HUES48 (cell line): ENCODE data around the gene CSGALNACT2.

Experiments used
- H3K27ac ChIP-seq: one replicate; pipeline ENCODE4 v1.7.0; 2013; ENCODE audit warnings: low read depth, low read length, inconsistent platforms
- H3K27me3 ChIP-seq: 2 replicates; pipeline ENCODE4 v1.6.1; 2013; ENCODE audit warnings: mild to moderate bottlenecking, low read length; ENCODE audit not compliant: control insufficient read depth, insufficient read depth
- H3K36me3 ChIP-seq: 2 replicates; pipeline ENCODE4 v1.6.1; 2013; ENCODE audit warnings: low read length; ENCODE audit not compliant: control insufficient read depth, insufficient read depth
- H3K4me1 ChIP-seq: 2 replicates; pipeline ENCODE4 v1.6.1; 2013; ENCODE audit warnings: mild to moderate bottlenecking, low read length; ENCODE audit not compliant: control insufficient read depth, insufficient read depth
- H3K4me3 ChIP-seq: 2 replicates; pipeline ENCODE4 v1.5.1; 2013; ENCODE audit warnings: mild to moderate bottlenecking, low read depth, low read length
- H3K9ac ChIP-seq: 2 replicates; pipeline ENCODE4 v1.6.1; 2013; ENCODE audit warnings: mild to moderate bottlenecking, low read depth, low read length, moderate library complexity
- H3K9me3 ChIP-seq: 2 replicates; pipeline ENCODE4 v1.6.1; 2013; ENCODE audit warnings: low read length; ENCODE audit not compliant: control insufficient read depth, insufficient read depth

The CSGALNACT2 gene

DNA sequence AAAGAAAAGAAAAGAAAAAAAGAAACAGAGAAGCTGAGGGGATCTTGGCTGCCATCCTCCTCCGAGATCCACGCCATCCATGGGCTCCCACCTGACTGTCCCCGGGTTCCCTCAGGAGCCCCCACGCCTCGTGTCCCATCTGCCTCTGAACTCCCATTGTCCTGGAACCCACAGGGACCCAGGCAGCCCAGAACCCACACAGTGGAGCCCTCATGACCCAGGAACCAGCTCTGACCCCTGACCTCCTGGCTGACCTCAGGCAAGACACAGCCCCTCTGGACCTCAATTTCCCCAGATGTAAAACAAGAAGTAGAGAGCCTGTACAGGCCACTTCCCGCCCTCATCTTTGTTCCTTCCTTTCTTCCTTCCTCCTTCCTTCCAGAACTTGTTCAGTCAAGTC, 88.2 kb downstream of the CSGALNACT2 start:
- Histone ChIP-seq H3K4me1 (peaks cover 8% of the 10 kb centered on the region; the same call in 1 of the 2 replicates), H3K27ac (no peak overlapping the region), H3K9me3 (no peaks in the 10 kb centered on the region), H3K36me3 (no peaks in the 10 kb centered on the region), H3K27me3 (peaks cover 48% of the 10 kb centered on the region), H3K4me3 (no peak overlapping the region), H3K9ac (no peak overlapping the region)

DNA sequence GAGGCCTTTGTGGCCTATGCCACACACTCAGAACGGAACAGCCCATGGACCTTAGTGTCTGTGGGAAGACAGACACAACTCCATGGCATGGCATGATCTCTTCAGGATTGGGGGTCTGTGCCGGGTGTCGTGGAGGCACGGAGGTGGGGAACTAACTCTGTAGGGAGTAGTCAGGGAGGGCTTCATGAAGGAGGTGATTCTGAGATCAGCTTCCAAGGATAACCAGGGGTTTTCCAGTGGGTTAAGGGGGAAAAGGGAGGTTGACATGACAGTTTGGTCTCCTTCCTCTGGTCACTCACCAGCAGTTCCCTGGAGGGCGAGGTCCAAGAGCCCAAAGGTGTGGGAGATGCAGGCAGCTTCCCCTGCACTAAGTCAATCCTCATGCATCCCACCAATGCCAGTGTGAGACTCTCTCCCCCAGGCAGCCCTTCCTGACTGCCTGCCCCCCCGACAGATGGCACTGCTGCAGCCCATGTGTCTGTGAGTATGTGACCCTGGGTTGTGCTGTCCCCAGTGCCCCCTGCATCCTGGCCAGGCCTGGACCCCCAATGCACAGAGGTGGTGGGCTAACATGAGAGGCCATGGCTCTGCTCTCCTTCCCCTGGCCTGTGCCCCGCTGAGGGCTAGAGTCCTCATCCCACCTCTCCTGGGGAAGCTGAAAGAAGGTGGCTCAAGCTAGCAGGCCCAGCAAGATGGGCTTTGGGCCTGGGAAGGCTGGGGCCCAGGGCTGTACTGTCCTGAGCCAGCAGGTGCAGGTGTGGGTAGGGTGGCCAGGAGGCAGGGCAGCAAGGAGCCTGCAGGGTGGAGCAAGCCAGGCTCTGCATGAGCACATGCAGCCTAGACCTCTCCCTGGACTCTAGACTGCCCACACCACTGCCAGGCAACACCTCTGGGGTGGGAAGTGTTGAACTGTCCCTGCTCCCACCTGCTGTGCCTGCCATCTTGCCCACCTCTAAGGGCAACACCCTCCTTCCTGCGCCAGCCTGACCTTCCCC, 88.9 kb downstream of the CSGALNACT2 start:
- Histone ChIP-seq H3K9ac (no peak overlapping the region), H3K4me3 (no peak overlapping the region), H3K27me3 (peaks cover 53% of the 10 kb centered on the region), H3K27ac (no peak overlapping the region), H3K4me1 (peaks cover 8% of the 10 kb centered on the region; the same call in 1 of the 2 replicates), H3K36me3 (no peaks in the 10 kb centered on the region), H3K9me3 (no peaks in the 10 kb centered on the region)

- Histone ChIP-seq H3K27me3 (peaks cover 53% of the 10 kb centered on the region), H3K4me3 (peak overlapping the region; percentile 54), H3K27ac (no peak overlapping the region), H3K9ac (no peak overlapping the region), H3K4me1 (peaks cover 8% of the 10 kb centered on the region; the same call in 1 of the 2 replicates), H3K36me3 (no peaks in the 10 kb centered on the region), H3K9me3 (no peaks in the 10 kb centered on the region)
These were observed 89.9 kb downstream of the CSGALNACT2 start for GRCh38 chr10:43227911-43228782.

- H3K9ac ChIP-seq = no peak overlapping the region
- peaks cover 8% of the 10 kb centered on the region; the same call in 1 of the 2 replicates for H3K4me1 ChIP-seq
- H3K9me3 ChIP-seq = no peaks in the 10 kb centered on the region
- H3K27me3 ChIP-seq = peaks cover 53% of the 10 kb centered on the region
- H3K27ac ChIP-seq = no peak overlapping the region
- H3K36me3 ChIP-seq = no peaks in the 10 kb centered on the region
- H3K4me3 ChIP-seq = peak overlapping the region; percentile 54
These were observed 90.5 kb downstream of the CSGALNACT2 start for GRCh38 chr10:43228783-43229207.

- Histone ChIP-seq H3K27ac (no peak overlapping the region), H3K27me3 (peaks cover 53% of the 10 kb centered on the region), H3K9ac (no peak overlapping the region), H3K36me3 (no peaks in the 10 kb centered on the region), H3K4me1 (peaks cover 8% of the 10 kb centered on the region; the same call in 1 of the 2 replicates), H3K9me3 (no peaks in the 10 kb centered on the region), H3K4me3 (peak overlapping the region; percentile 54)
These were observed 91.2 kb downstream of the CSGALNACT2 start for GRCh38 chr10:43229208-43230061.

- Histone ChIP-seq H3K27me3 (peaks cover 53% of the 10 kb centered on the region), H3K27ac (no peak overlapping the region), H3K9ac (no peak overlapping the region), H3K4me1 (peaks cover 8% of the 10 kb centered on the region; the same call in 1 of the 2 replicates), H3K9me3 (no peaks in the 10 kb centered on the region), H3K36me3 (no peaks in the 10 kb centered on the region), H3K4me3 (peak overlapping the region; percentile 54)
These were observed 92.1 kb downstream of the CSGALNACT2 start for GRCh38 chr10:43230101-43230908.

GRCh38 chr10:43230909-43231522, 92.8 kb downstream of the CSGALNACT2 start:
- Histone ChIP-seq H3K4me1 (peaks cover 8% of the 10 kb centered on the region; the same call in 1 of the 2 replicates), H3K4me3 (no peak overlapping the region), H3K9me3 (no peaks in the 10 kb centered on the region), H3K36me3 (no peaks in the 10 kb centered on the region), H3K27ac (no peak overlapping the region), H3K9ac (no peak overlapping the region), H3K27me3 (peaks cover 53% of the 10 kb centered on the region)

DNA sequence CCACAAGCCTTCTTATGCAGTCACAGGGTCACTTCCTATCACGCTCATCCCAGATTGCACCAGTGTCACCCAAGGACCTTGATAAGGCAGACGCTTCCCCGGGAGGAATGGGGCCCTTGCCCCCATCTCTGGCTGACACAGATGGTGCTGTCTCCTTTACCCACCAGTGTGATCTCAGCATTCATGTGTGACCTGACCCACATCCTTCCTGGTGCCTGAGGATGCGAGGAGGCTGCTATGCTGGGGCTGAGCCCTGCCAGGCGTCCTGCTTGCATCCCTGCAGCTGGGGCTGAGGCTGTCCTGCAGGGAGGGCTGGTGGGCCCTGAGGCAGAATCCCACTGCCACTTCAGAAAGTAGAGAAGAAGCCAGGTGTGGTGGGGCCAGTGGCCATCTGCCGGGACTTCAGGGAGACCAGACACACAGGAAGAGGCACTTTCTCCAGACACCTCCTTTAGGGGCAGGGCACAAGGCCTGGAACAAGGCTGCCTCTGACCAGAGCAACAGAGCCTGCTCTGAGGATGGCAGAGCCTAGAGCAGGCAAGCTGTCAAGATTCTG, 93.4 kb downstream of the CSGALNACT2 start:
- Histone ChIP-seq H3K36me3 (no peaks in the 10 kb centered on the region), H3K4me1 (peaks cover 8% of the 10 kb centered on the region; the same call in 1 of the 2 replicates), H3K4me3 (no peak overlapping the region), H3K9ac (no peak overlapping the region), H3K9me3 (no peaks in the 10 kb centered on the region), H3K27ac (no peak overlapping the region), H3K27me3 (peaks cover 53% of the 10 kb centered on the region)
